Mucosa of descending colon (tissue), 3 donors: ENCODE measurements around the gene CRHR1. TPM values are rescaled to one million over a fixed set of nuclear protein-coding genes. Genes with fewer than 3 reads are reported as not detected.

Source experiments
- ATAC-seq: fragments of 200-7000 bp; cut with Tn5 transposase; one replicate; pipeline ENCODE4 v1.9.1; 2020; ENCODE audit warnings: mild to moderate bottlenecking, moderate library complexity
- DNase-seq, 3 donors: peaks; one replicate each; pipeline ENCODE4 v3.0.0-alpha.2; 2020
- H3K36me3 ChIP-seq: fragments of 200-600 bp; one replicate; pipeline ENCODE4 v1.8.0; 2021; ENCODE audit warnings: low read depth, mild to moderate bottlenecking
- H3K4me1 ChIP-seq: fragments of 200-600 bp; one replicate; pipeline ENCODE4 v1.8.0; 2021; ENCODE audit warnings: low read depth, mild to moderate bottlenecking
- H3K4me3 ChIP-seq: fragments of 200-600 bp; one replicate; pipeline ENCODE4 v1.8.0; 2021; ENCODE audit warnings: mild to moderate bottlenecking
- H3K9me3 ChIP-seq: fragments of 200-600 bp; one replicate; pipeline ENCODE4 v1.8.0; 2021; ENCODE audit warnings: mild to moderate bottlenecking
- CTCF ChIP-seq: fragments of 200-600 bp; IDR thresholded peaks from one replicate; pipeline ENCODE4 v1.8.0; 2022; ENCODE audit warnings: antibody characterized with exemption, mild to moderate bottlenecking
- intact Hi-C, 2 donors: fragments of 100-400 bp; cut with DNase I in 1 of 2; cut with micrococcal nuclease in 1 of 2; formaldehyde crosslinking; loops; one replicate each; pipeline versions ENCODE4 v1.11.0 to v1.11.1; 2022; cut with DNase I, micrococcal nuclease
- total RNA-seq, 3 donors: library from RNA; stranded (reverse); fragmentation: NEBNext Ultra II Directional in 2 of 3; extraction: Animal tissue kit (Norgen Biotek cat#: 25700) in 2 of 3; gene quantifications; one replicate each; pipeline versions ENCODE4 v1.2.1 to v1.2.4, GENCODE V29; 2021 to 2023
- donor health status: DM: no; HTN: no; CAD: no; lungs with moderate emphysema.
- donor health status: DM: no; HTN: no; CAD: no.
- donor health status: DM: no; HTN: yes; CAD: no.

Gene CRHR1
- total RNA-seq, 3 donors from 2014 or later = not detected

GRCh38 chr17:45813048-45813725 is 29.1 kb downstream of the CRHR1 start:
- TF ChIP-seq CTCF = no peak
- Histone ChIP-seq H3K9me3 (no peaks in the 10 kb centered on the region), H3K4me3 (no peak overlapping the region), H3K4me1 (no peaks in the 10 kb centered on the region), H3K36me3 (no peaks in the 10 kb centered on the region)
- DNase-seq (no peak), ATAC-seq (no peak)
- intact Hi-C loops = no loop called here

GRCh38 chr17:45814622-45815606 is 30.8 kb downstream of the CRHR1 start:
- intact Hi-C loops = no loop called here
- H3K9me3 ChIP-seq = no peaks in the 10 kb centered on the region
- H3K36me3 ChIP-seq = no peaks in the 10 kb centered on the region
- TF ChIP-seq CTCF = no peak
- no peaks in the 10 kb centered on the region for H3K4me1 ChIP-seq
- H3K4me3 ChIP-seq = no peak overlapping the region
- no peak for DNase-seq
- ATAC-seq = no peak

GRCh38 chr17:45815752-45816151 is 31.6 kb downstream of the CRHR1 start:
- intact Hi-C loops = no loop called here
- H3K36me3 ChIP-seq = no peaks in the 10 kb centered on the region
- no peak overlapping the region for H3K4me3 ChIP-seq
- H3K4me1 ChIP-seq = no peaks in the 10 kb centered on the region
- TF ChIP-seq CTCF = no peak
- ATAC-seq = no peak
- DNase-seq = no peak
- H3K9me3 ChIP-seq = no peaks in the 10 kb centered on the region

- no peaks in the 10 kb centered on the region for H3K4me1 ChIP-seq
- H3K36me3 ChIP-seq = no peaks in the 10 kb centered on the region
- TF ChIP-seq CTCF = no peak
- H3K9me3 ChIP-seq = no peaks in the 10 kb centered on the region
- H3K4me3 ChIP-seq = no peak overlapping the region
- intact Hi-C loops = no loop called here
- ATAC-seq (no peak), DNase-seq (no peak)
Measured at GRCh38 chr17:45818041-45818440, 33.9 kb downstream of the CRHR1 start.

GRCh38 chr17:45818699-45819098 is 34.6 kb downstream of the CRHR1 start:
- TF ChIP-seq CTCF = no peak
- ATAC-seq (no peak), DNase-seq (no peak)
- intact Hi-C loops = no loop called here
- no peaks in the 10 kb centered on the region for H3K4me1 ChIP-seq
- H3K4me3 ChIP-seq = no peak overlapping the region
- no peaks in the 10 kb centered on the region for H3K9me3 ChIP-seq
- no peaks in the 10 kb centered on the region for H3K36me3 ChIP-seq
